ENCODE data around the gene SNAPC2. TPM values are rescaled to one million over a fixed set of nuclear protein-coding genes. Genes with fewer than 3 reads are reported as not detected.

The SNAPC2 gene
- total RNA-seq, 2 donors from 2014 or later: 13.4 to 15.4 TPM

- no peaks in the 10 kb centered on the region for H3K27me3 ChIP-seq
- no peak overlapping the region for H3K4me3 ChIP-seq
- no peak overlapping the region for H3K9ac ChIP-seq (ENCODE audit: low read depth in 2 of 2, low read length in 2 of 2)
- H3K27ac ChIP-seq: no peak overlapping the region
- intact Hi-C loops (cut with DNase I): no loop called here
- H3K9me3 ChIP-seq: no peaks in the 10 kb centered on the region
- H3K36me3 ChIP-seq: peaks cover 8% of the 10 kb centered on the region
- TF ChIP-seq CTCF (IDR thresholded peaks at IDR 0.05): no peak
- DNase-seq: no peak
- peaks cover 10% of the 10 kb centered on the region for H3K4me1 ChIP-seq
Measured at GRCh38 chr19:7908742-7909461, 11.2 kb upstream of the SNAPC2 start.

- no peak for TF ChIP-seq CTCF (IDR thresholded peaks at IDR 0.05)
- no peak for DNase-seq
- Histone ChIP-seq H3K27ac (no peak overlapping the region), H3K9me3 (no peaks in the 10 kb centered on the region), H3K9ac (ENCODE audit: low read depth in 2 of 2, low read length in 2 of 2) (no peak overlapping the region), H3K36me3 (peaks cover 8% of the 10 kb centered on the region), H3K27me3 (no peaks in the 10 kb centered on the region), H3K4me3 (no peak overlapping the region), H3K4me1 (peaks cover 9% of the 10 kb centered on the region)
- intact Hi-C loops (cut with DNase I): no loop called here
Measured at GRCh38 chr19:7909471-7910067, 10.6 kb upstream of the SNAPC2 start.

GRCh38 chr19:7910321-7911161 lies 9.6 kb upstream of the SNAPC2 start:
- Histone ChIP-seq H3K4me3 (no peak overlapping the region), H3K4me1 (no peaks in the 10 kb centered on the region), H3K27ac (no peak overlapping the region), H3K36me3 (peaks cover 8% of the 10 kb centered on the region), H3K9ac (ENCODE audit: low read depth in 2 of 2, low read length in 2 of 2) (no peak overlapping the region), H3K27me3 (peaks cover 8% of the 10 kb centered on the region), H3K9me3 (no peaks in the 10 kb centered on the region)
- no peak for TF ChIP-seq CTCF (IDR thresholded peaks at IDR 0.05)
- DNase-seq: no peak
- intact Hi-C loops (cut with DNase I): no loop called here

GRCh38 chr19:7911508-7912143 lies 8.5 kb upstream of the SNAPC2 start:
- Histone ChIP-seq H3K27ac (no peak overlapping the region), H3K4me1 (peaks cover 9% of the 10 kb centered on the region), H3K27me3 (peaks cover 19% of the 10 kb centered on the region), H3K9me3 (no peaks in the 10 kb centered on the region), H3K9ac (ENCODE audit: low read depth in 2 of 2, low read length in 2 of 2) (no peak overlapping the region), H3K4me3 (no peak overlapping the region), H3K36me3 (peaks cover 8% of the 10 kb centered on the region)
- no peak for TF ChIP-seq CTCF (IDR thresholded peaks at IDR 0.05)
- no peak for DNase-seq
- intact Hi-C loops (cut with DNase I): no loop called here

- DNase-seq: no peak
- no peak overlapping the region for H3K27ac ChIP-seq
- no peak for TF ChIP-seq CTCF (IDR thresholded peaks at IDR 0.05)
- H3K9ac ChIP-seq (ENCODE audit: low read depth in 2 of 2, low read length in 2 of 2): no peak overlapping the region
- H3K4me3 ChIP-seq: no peak overlapping the region
- H3K27me3 ChIP-seq: peaks cover 25% of the 10 kb centered on the region
- peaks cover 8% of the 10 kb centered on the region for H3K36me3 ChIP-seq
- H3K9me3 ChIP-seq: no peaks in the 10 kb centered on the region
- peaks cover 9% of the 10 kb centered on the region for H3K4me1 ChIP-seq
- intact Hi-C loops (cut with DNase I): no loop called here
Measured at GRCh38 chr19:7912144-7912696, 7.9 kb upstream of the SNAPC2 start.

Data from colonic mucosa (tissue), 4 donors.